Panc1 (cell line): Measurements from ENCODE around the gene UAP1L1. TPM values are rescaled to one million over a fixed set of nuclear protein-coding genes. Genes with fewer than 3 reads are reported as not detected.

Experiments
- ATAC-seq: fragments of 200-7000 bp; cut with Tn5 transposase; 2 replicates; pipeline ENCODE4 v1.9.1; 2020; ENCODE audit warnings: mild to moderate bottlenecking, moderate library complexity
- BruUV-seq: library from RNA; stranded (reverse); fragments of 400-500 nt; replicated peaks from 2 replicates; lab custom pipeline; 2021; lab: Mats Ljungman, UMichigan
- CTCF ChIA-PET: fragments of 300-600 bp; sonication (Branson Sonifier 250); formaldehyde crosslinking; loops from one replicate; lab custom pipeline; 2022; ENCODE audit warnings: antibody characterized with exemption; lab: Charles Lee
- POLR2A ChIA-PET: fragments of 300-600 bp; sonication (Branson Sonifier 250); formaldehyde crosslinking; loops from one replicate; lab custom pipeline; 2022; ENCODE audit warnings: antibody characterized with exemption; lab: Charles Lee
- DNase-seq: peaks from one replicate; pipeline ENCODE4 v3.0.0-alpha.2; 2010; ENCODE audit warnings: low read depth, low spot score
- H3K27ac ChIP-seq: 2 replicates; pipeline ENCODE4 v1.5.1; 2011; ENCODE audit warnings: mild to moderate bottlenecking, low read length, inconsistent platforms
- H3K27me3 ChIP-seq: fragments of 200-500 bp; sonication (Bioruptor generic); 2 replicates; pipeline ENCODE4 v1.6.0; 2014; ENCODE audit warnings: low read length, inconsistent platforms; ENCODE audit not compliant: control insufficient read depth, insufficient read depth
- H3K36me3 ChIP-seq: fragments of 200-500 bp; sonication (Bioruptor generic); 2 replicates; pipeline ENCODE4 v1.5.1; 2014; ENCODE audit warnings: inconsistent platforms, mild to moderate bottlenecking, low read length, moderate library complexity; ENCODE audit not compliant: control insufficient read depth, insufficient read depth
- H3K4me1 ChIP-seq: 2 replicates; pipeline ENCODE4 v1.5.1; 2011; ENCODE audit warnings: inconsistent platforms, mild to moderate bottlenecking, low read length, moderate library complexity; ENCODE audit not compliant: control insufficient read depth, insufficient read depth
- H3K4me3 ChIP-seq, 2 experiments: 2 replicates each; pipeline ENCODE4 v1.5.1; 2011 to 2012; ENCODE audit warnings: low read depth in 2 of 2, low read length in 2 of 2, mild to moderate bottlenecking in 2 of 2, inconsistent platforms in 1 of 2, moderate library complexity in 1 of 2
- H3K9me3 ChIP-seq: fragments of 200-500 bp; sonication (Bioruptor generic); 2 replicates; pipeline ENCODE4 v1.5.1; 2014; ENCODE audit warnings: low read depth, mild to moderate bottlenecking, inconsistent platforms, low read length, moderate library complexity; ENCODE audit not compliant: control insufficient read depth, insufficient read depth
- POLR2AphosphoS5 ChIP-seq: IDR thresholded peaks from 2 replicates; pipeline ENCODE4 v1.6.1; 2012; ENCODE audit warnings: mild to moderate bottlenecking, low read depth, low read length, moderate library complexity
- SIN3A ChIP-seq: IDR thresholded peaks from 2 replicates; pipeline ENCODE4 v1.6.1; 2012; ENCODE audit warnings: low read depth, mild to moderate bottlenecking, low read length, moderate library complexity, borderline replicate concordance; ENCODE audit not compliant: insufficient read depth
- TCF7L2 ChIP-seq: IDR thresholded peaks from 2 replicates; pipeline ENCODE4 v1.6.1; 2011; ENCODE audit warnings: mild to moderate bottlenecking, low read depth, low read length, inconsistent platforms
- in situ Hi-C: cut with HindIII; loops from 2 replicates; pipeline ENCODE4 v1.10.0; 2016; ENCODE audit warnings: low sequenced_read_pairs, low pct_unique_long_range_greater_than_20kb
- intact Hi-C: fragments of 100-400 bp; cut with micrococcal nuclease; formaldehyde crosslinking; loops from one replicate; pipeline ENCODE4 v1.10.0; 2022; ENCODE audit not compliant: unreplicated experiment
- total RNA-seq: library from RNA; stranded (reverse); gene quantifications from one replicate; pipeline ENCODE4 v1.2.1, GENCODE V29; 2021; ENCODE audit not compliant: unreplicated experiment
- TF ChIP-seq, protein P1 (sequence below): fragments of 450-650 bp; IDR thresholded peaks from 2 replicates; pipeline ENCODE4 v1.5.1; 2017; ENCODE audit warnings: mild to moderate bottlenecking
- TF ChIP-seq, protein P2 (sequence below), 2 experiments: IDR thresholded peaks; 2 replicates each; pipeline ENCODE4 v1.6.1; 2011 to 2012; ENCODE audit warnings: low read depth in 2 of 2, control low read depth in 1 of 2, low read length in 1 of 2, mild to moderate bottlenecking in 1 of 2, moderate library complexity in 1 of 2; ENCODE audit not compliant: insufficient read depth in 1 of 2

UAP1L1 gene
- total RNA-seq, 1 experiment from 2014 or later: 23.1 TPM

DNA sequence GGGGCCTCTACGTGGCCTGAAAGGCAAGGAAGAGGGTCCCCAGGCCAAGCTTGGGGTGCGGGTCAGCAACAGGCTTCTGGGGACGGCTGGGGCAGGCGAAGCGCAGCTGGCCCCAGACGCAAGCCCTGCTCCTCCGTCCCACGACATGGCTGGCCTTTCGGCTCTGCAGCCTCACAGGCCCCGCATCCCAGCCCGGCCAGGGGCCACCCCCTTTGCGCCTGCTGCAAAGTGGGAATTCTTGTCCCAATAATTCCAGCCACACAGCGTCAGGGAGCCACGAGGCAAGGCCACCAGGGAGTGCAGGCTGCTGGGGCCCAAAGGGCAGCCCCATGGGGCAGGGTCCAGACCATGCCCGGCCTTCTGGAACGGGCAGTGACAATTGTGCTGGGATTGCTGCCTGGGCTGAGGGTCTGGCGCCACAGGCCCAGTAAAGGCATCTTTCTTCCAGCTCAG, 22.4 kb upstream of the UAP1L1 start:
- ATAC-seq (no peak), DNase-seq (no peak)
- no peaks in the 10 kb centered on the region for H3K9me3 ChIP-seq
- intact Hi-C loops (no loop called here), in situ Hi-C loops (no loop called here)
- H3K36me3 ChIP-seq: no peaks in the 10 kb centered on the region
- TF ChIP-seq, protein P1, sequence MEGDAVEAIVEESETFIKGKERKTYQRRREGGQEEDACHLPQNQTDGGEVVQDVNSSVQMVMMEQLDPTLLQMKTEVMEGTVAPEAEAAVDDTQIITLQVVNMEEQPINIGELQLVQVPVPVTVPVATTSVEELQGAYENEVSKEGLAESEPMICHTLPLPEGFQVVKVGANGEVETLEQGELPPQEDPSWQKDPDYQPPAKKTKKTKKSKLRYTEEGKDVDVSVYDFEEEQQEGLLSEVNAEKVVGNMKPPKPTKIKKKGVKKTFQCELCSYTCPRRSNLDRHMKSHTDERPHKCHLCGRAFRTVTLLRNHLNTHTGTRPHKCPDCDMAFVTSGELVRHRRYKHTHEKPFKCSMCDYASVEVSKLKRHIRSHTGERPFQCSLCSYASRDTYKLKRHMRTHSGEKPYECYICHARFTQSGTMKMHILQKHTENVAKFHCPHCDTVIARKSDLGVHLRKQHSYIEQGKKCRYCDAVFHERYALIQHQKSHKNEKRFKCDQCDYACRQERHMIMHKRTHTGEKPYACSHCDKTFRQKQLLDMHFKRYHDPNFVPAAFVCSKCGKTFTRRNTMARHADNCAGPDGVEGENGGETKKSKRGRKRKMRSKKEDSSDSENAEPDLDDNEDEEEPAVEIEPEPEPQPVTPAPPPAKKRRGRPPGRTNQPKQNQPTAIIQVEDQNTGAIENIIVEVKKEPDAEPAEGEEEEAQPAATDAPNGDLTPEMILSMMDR: no peak
- H3K4me3 ChIP-seq: no peak overlapping the region
- peaks cover 2% of the 10 kb centered on the region; the same call in 1 of the 2 replicates for H3K4me1 ChIP-seq
- no TSS peak for BruUV-seq
- H3K27ac ChIP-seq: no peak overlapping the region
- no peaks in the 10 kb centered on the region for H3K27me3 ChIP-seq
- ChIA-PET POLR2A (no interaction called here), CTCF (interaction anchor here (1.3 kb wide), 1 partner anchor 13 kb away, joined by 8 read pairs; no protein-coding TSS in a partner anchor)

GRCh38 chr9:137055385-137056364, 21.6 kb upstream of the UAP1L1 start:
- intact Hi-C loops: no loop called here
- TF ChIP-seq, protein P1: no peak
- TF ChIP-seq, protein P2, sequence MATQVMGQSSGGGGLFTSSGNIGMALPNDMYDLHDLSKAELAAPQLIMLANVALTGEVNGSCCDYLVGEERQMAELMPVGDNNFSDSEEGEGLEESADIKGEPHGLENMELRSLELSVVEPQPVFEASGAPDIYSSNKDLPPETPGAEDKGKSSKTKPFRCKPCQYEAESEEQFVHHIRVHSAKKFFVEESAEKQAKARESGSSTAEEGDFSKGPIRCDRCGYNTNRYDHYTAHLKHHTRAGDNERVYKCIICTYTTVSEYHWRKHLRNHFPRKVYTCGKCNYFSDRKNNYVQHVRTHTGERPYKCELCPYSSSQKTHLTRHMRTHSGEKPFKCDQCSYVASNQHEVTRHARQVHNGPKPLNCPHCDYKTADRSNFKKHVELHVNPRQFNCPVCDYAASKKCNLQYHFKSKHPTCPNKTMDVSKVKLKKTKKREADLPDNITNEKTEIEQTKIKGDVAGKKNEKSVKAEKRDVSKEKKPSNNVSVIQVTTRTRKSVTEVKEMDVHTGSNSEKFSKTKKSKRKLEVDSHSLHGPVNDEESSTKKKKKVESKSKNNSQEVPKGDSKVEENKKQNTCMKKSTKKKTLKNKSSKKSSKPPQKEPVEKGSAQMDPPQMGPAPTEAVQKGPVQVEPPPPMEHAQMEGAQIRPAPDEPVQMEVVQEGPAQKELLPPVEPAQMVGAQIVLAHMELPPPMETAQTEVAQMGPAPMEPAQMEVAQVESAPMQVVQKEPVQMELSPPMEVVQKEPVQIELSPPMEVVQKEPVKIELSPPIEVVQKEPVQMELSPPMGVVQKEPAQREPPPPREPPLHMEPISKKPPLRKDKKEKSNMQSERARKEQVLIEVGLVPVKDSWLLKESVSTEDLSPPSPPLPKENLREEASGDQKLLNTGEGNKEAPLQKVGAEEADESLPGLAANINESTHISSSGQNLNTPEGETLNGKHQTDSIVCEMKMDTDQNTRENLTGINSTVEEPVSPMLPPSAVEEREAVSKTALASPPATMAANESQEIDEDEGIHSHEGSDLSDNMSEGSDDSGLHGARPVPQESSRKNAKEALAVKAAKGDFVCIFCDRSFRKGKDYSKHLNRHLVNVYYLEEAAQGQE (IDR thresholded peaks at IDR 0.05; ENCODE audit: insufficient read depth in 1 of 2, low read depth in 2 of 2, low read length in 1 of 2): no peak
- TF ChIP-seq POLR2AphosphoS5 (no peak), SIN3A (no peak), TCF7L2 (no peak)
- POLR2A ChIA-PET: interaction anchor here (0.6 kb wide), 2 partner anchors 29 to 36 kb away, joined by 3 to 8 read pairs; no protein-coding TSS in a partner anchor

More at GRCh38 chr9:137055385-137056364, 21.6 kb upstream of the UAP1L1 start:
- no peak overlapping the region for H3K4me3 ChIP-seq
- no peak overlapping the region for H3K27ac ChIP-seq
- ATAC-seq (peak; percentile 58), DNase-seq (no peak)
- BruUV-seq: no TSS peak
- H3K9me3 ChIP-seq: no peaks in the 10 kb centered on the region
- H3K4me1 ChIP-seq: peaks cover 2% of the 10 kb centered on the region; the same call in 1 of the 2 replicates
- CTCF ChIA-PET: interaction anchor here (0.6 to 1.3 kb wide), 2 partner anchors 12 to 256 kb away, joined by 4 to 8 read pairs; no protein-coding TSS in a partner anchor
- in situ Hi-C loops: no loop called here
- no peaks in the 10 kb centered on the region for H3K36me3 ChIP-seq
- no peaks in the 10 kb centered on the region for H3K27me3 ChIP-seq
